ENCODE results near the gene CDH12. TPM values are rescaled to one million over a fixed set of nuclear protein-coding genes. Genes with fewer than 3 reads are reported as not detected.

Gene CDH12
- total and polyA plus RNA-seq, 2 donors (not counting 3 experiments of a cell fraction or from before 2014, with no cell fraction given) = 0.03 TPM; not detected in 1

GRCh38 chr5:22258139-22258538 lies 595.0 kb downstream of the CDH12 start:
- DNase-seq (ENCODE audit: low read depth, low spot score) (no peak), FAIRE-seq (no peak)
- Histone ChIP-seq H3K27ac (ENCODE audit: insufficient read depth, low read depth, low read length) (no peak overlapping the region), H3K27me3 (ENCODE audit: control insufficient read depth in 2 of 2, insufficient read depth in 2 of 2, low read length in 2 of 2) (no peaks in the 10 kb centered on the region), H3K4me1 (ENCODE audit: control insufficient read depth, extremely low read depth, insufficient read depth, low read length) (no peaks in the 10 kb centered on the region), H4K20me1 (replicated peaks; ENCODE audit: control insufficient read depth, extremely low read depth, insufficient read depth, low read length) (no peaks in the 10 kb centered on the region), H3K9ac (replicated peaks; ENCODE audit: extremely low read depth, insufficient read depth, low read length) (no peak overlapping the region), H2AFZ (ENCODE audit: low read depth, low read length) (no peak overlapping the region), H3K4me2 (ENCODE audit: insufficient read depth, low read length) (no peak overlapping the region), H3K9me1 (replicated peaks; ENCODE audit: control insufficient read depth, extremely low read depth, insufficient read depth, low read length) (no peaks in the 10 kb centered on the region), H3K9me3 (replicated peaks; ENCODE audit: control insufficient read depth, insufficient read depth, low read length) (no peaks in the 10 kb centered on the region), H3K79me2 (ENCODE audit: control insufficient read depth, insufficient read depth, low read length) (no peaks in the 10 kb centered on the region), H3K4me3 (replicated peaks in 1 of 3; ENCODE audit: insufficient read depth in 1 of 3, low read depth in 1 of 3, low read length in 3 of 3) (no peak overlapping the region), H3K36me3 (ENCODE audit: control insufficient read depth in 2 of 2, extremely low read depth in 1 of 2, insufficient read depth in 2 of 2, low read length in 2 of 2) (no peaks in the 10 kb centered on the region)
- ChIA-PET POLR2A (no interaction called here), CTCF (interaction anchor here (1.0 kb wide), 1 partner anchor 11 kb away, joined by 3 read pairs; no protein-coding TSS in a partner anchor)
- BruUV-seq (replicated peaks) = no TSS peak
- intact Hi-C loops (cut with micrococcal nuclease) = no loop called here
- dilution Hi-C loops (cut with MboI; ENCODE audit: extremely low pct_ligation_motif_present, low sequenced_read_pairs) = no loop called here
- TF ChIP-seq POLR2A (IDR thresholded peaks at IDR 0.05; ENCODE audit: low read depth, low read length) = no peak
- no peak for TF ChIP-seq GATA2 (IDR thresholded peaks at IDR 0.05; ENCODE audit: insufficient read depth, insufficient read length, low read depth, low read length)
- no peak for TF ChIP-seq FOS (IDR thresholded peaks at IDR 0.05; ENCODE audit: borderline replicate concordance, insufficient read depth, low read length)

- POLR2A ChIA-PET = no interaction called here
Observed at GRCh38 chr5:22250528-22250927, 602.6 kb downstream of the CDH12 start.

More at GRCh38 chr5:22250528-22250927, 602.6 kb downstream of the CDH12 start:
- H3K4me3 ChIP-seq (replicated peaks in 1 of 3; ENCODE audit: insufficient read depth in 1 of 3, low read depth in 1 of 3, low read length in 3 of 3) = no peak overlapping the region
- CTCF ChIA-PET = interaction anchor here (1.3 kb wide), 1 partner anchor 10 kb away, joined by 3 read pairs; no protein-coding TSS in a partner anchor
- no peaks in the 10 kb centered on the region for H3K36me3 ChIP-seq (ENCODE audit: control insufficient read depth in 2 of 2, extremely low read depth in 1 of 2, insufficient read depth in 2 of 2, low read length in 2 of 2)
- BruUV-seq (replicated peaks) = no TSS peak
- dilution Hi-C loops (cut with MboI; ENCODE audit: extremely low pct_ligation_motif_present, low sequenced_read_pairs) (no loop called here), intact Hi-C loops (cut with micrococcal nuclease) (no loop called here)
- no peaks in the 10 kb centered on the region for H4K20me1 ChIP-seq (replicated peaks; ENCODE audit: control insufficient read depth, extremely low read depth, insufficient read depth, low read length)
- no peak overlapping the region for H3K9ac ChIP-seq (replicated peaks; ENCODE audit: extremely low read depth, insufficient read depth, low read length)
- DNase-seq (ENCODE audit: low read depth, low spot score) (no peak), FAIRE-seq (no peak)
- no peaks in the 10 kb centered on the region for H3K9me3 ChIP-seq (replicated peaks; ENCODE audit: control insufficient read depth, insufficient read depth, low read length)
- H3K4me1 ChIP-seq (ENCODE audit: control insufficient read depth, extremely low read depth, insufficient read depth, low read length) = no peaks in the 10 kb centered on the region
- H3K27me3 ChIP-seq (ENCODE audit: control insufficient read depth in 2 of 2, insufficient read depth in 2 of 2, low read length in 2 of 2) = no peaks in the 10 kb centered on the region
- H3K9me1 ChIP-seq (replicated peaks; ENCODE audit: control insufficient read depth, extremely low read depth, insufficient read depth, low read length) = no peaks in the 10 kb centered on the region
- no peaks in the 10 kb centered on the region for H3K79me2 ChIP-seq (ENCODE audit: control insufficient read depth, insufficient read depth, low read length)
- no peak overlapping the region for H2AFZ ChIP-seq (ENCODE audit: low read depth, low read length)
- H3K27ac ChIP-seq (ENCODE audit: insufficient read depth, low read depth, low read length) = no peak overlapping the region
- no peak for TF ChIP-seq MYC (IDR thresholded peaks at IDR 0.05; ENCODE audit: low read depth, low read length)
- TF ChIP-seq CTCF (IDR thresholded peaks at IDR 0.05; ENCODE audit: extremely low read depth in 1 of 2, insufficient read depth in 1 of 2, low read depth in 1 of 2, low read length in 2 of 2) = no peak
- no peak for TF ChIP-seq MAX (IDR thresholded peaks at IDR 0.05; ENCODE audit: insufficient read depth, insufficient read length)
- TF ChIP-seq GATA2 (IDR thresholded peaks at IDR 0.05; ENCODE audit: insufficient read depth, insufficient read length, low read depth, low read length) = no peak
- no peak for TF ChIP-seq POLR2AphosphoS5 (IDR thresholded peaks at IDR 0.05; ENCODE audit: insufficient read depth, low read depth, low read length)
- TF ChIP-seq JUN (IDR thresholded peaks at IDR 0.05; ENCODE audit: borderline replicate concordance, insufficient read depth, insufficient read length, low read depth) = no peak
- TF ChIP-seq EZH2 (IDR thresholded peaks at IDR 0.05; ENCODE audit: borderline replicate concordance, low read depth, low read length, severe bottlenecking) = no peak
- TF ChIP-seq POLR2A (IDR thresholded peaks at IDR 0.05; ENCODE audit: low read depth, low read length) = no peak
- TF ChIP-seq FOS (IDR thresholded peaks at IDR 0.05; ENCODE audit: borderline replicate concordance, insufficient read depth, low read length) = no peak
- no peak overlapping the region for H3K4me2 ChIP-seq (ENCODE audit: insufficient read depth, low read length)

Measured in endothelial cell of umbilical vein (primary cell).